Natural killer cell (primary cell): ENCODE data around the gene DDAH1. TPM values are rescaled to one million over a fixed set of nuclear protein-coding genes. Genes with fewer than 3 reads are reported as not detected.

Source experiments
- ATAC-seq, 3 donors: fragments of 150-1000 bp in 2 of 3; fragments of 200-7000 bp in 1 of 3; cut with Tn5 transposase; 1 replicate in 1 of 3; 2 replicates in 2 of 3; pipeline ENCODE4 v1.10.0; 2021; ENCODE audit warnings: mild to moderate bottlenecking in 2 of 3, moderate library complexity in 2 of 3
- DNase-seq, 2 donors: peaks; one replicate each; pipeline versions ENCODE4 v3.0.0 to v3.0.0-alpha.2; 2013 to 2021; ENCODE audit warnings: mixed read lengths in 1 of 2
- H3K27ac ChIP-seq: one replicate; pipeline ENCODE4 v1.5.1; 2013; ENCODE audit warnings: mild to moderate bottlenecking, low read length
- H3K27me3 ChIP-seq: one replicate; pipeline ENCODE4 v1.6.1; 2013; ENCODE audit warnings: low read length; ENCODE audit not compliant: control insufficient read depth, insufficient read depth
- H3K36me3 ChIP-seq: one replicate; pipeline ENCODE4 v1.6.1; 2013; ENCODE audit warnings: low read length; ENCODE audit not compliant: control insufficient read depth, insufficient read depth
- H3K4me1 ChIP-seq: one replicate; pipeline ENCODE4 v1.6.1; 2013; ENCODE audit warnings: low read length; ENCODE audit not compliant: control insufficient read depth, insufficient read depth
- H3K4me3 ChIP-seq: one replicate; pipeline ENCODE4 v1.5.1; 2013; ENCODE audit warnings: low read length
- H3K9me3 ChIP-seq: one replicate; pipeline ENCODE4 v1.6.1; 2013; ENCODE audit warnings: low read length; ENCODE audit not compliant: control insufficient read depth, insufficient read depth
- H3K27ac Mint-ChIP-seq, 2 donors: one replicate each; pipeline ENCODE4 v1.8.0; 2022; ENCODE audit warnings: mild to moderate bottlenecking in 2 of 2, mixed read lengths in 2 of 2, moderate library complexity in 1 of 2
- H3K27me3 Mint-ChIP-seq, 2 donors: one replicate each; pipeline ENCODE4 v1.8.0; 2022; ENCODE audit warnings: low read depth in 2 of 2, mixed read lengths in 2 of 2
- H3K36me3 Mint-ChIP-seq: one replicate; pipeline ENCODE4 v1.8.0; 2022; ENCODE audit warnings: mixed read lengths
- H3K4me1 Mint-ChIP-seq, 2 donors: one replicate each; pipeline ENCODE4 v1.8.0; 2022; ENCODE audit warnings: mixed read lengths in 2 of 2
- H3K4me3 Mint-ChIP-seq: one replicate; pipeline ENCODE4 v1.8.0; 2022; ENCODE audit warnings: mild to moderate bottlenecking, moderate library complexity, mixed read lengths
- H3K9me3 Mint-ChIP-seq, 2 donors: one replicate each; pipeline ENCODE4 v1.8.0; 2022; ENCODE audit warnings: mixed read lengths in 2 of 2
- WGBS: methylation state at CpG from one replicate; pipeline ENCODE4 v1.1.7; 2013; ENCODE audit warnings: missing lambda C conversion rate; ENCODE audit not compliant: insufficient coverage; 5-methylcytosine and 5-hydroxymethylcytosine counted together
- intact Hi-C: fragments of 100-400 bp; cut with micrococcal nuclease; formaldehyde crosslinking; loops from one replicate; pipeline ENCODE4 v1.14.2; 2022
- total RNA-seq, 4 donors: library from RNA; stranded (reverse); fragments of 120-200 nt in 1 of 4; gene quantifications; one replicate each; pipeline versions ENCODE4 v1.2.3 to v1.2.4, GENCODE V29; 2013 to 2022
- TF ChIP-seq, protein P1 (sequence below): fragments of 200-600 bp; IDR thresholded peaks from one replicate; pipeline ENCODE4 v1.8.0; 2022; ENCODE audit warnings: antibody characterized with exemption

The DDAH1 gene
- total RNA-seq, 3 donors from 2014 or later (not counting 1 experiment from before 2014, with no cell fraction given), result 0.07 to 0.20 TPM; not detected in 1

DNA sequence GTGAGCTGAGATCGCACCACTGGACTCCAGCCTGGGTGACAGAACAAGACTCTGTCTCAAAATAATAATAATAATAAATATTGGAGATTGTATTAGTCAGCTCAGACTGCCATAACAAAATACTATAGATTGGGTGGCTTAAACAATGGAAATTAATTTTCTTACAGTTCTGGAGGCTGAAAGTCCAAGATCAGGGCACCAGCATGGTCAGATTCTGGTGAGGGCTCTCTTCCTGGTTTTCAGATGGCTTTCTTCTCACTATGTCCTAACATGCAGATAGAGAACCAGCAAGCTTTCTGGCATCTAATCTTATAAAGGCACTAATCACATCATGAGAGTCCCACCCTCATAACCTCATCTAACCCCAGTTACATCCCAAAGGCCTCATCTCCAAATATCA is 23.2 kb upstream of the DDAH1 start:
- no peaks in the 10 kb centered on the region for H3K36me3 Mint-ChIP-seq
- no peak overlapping the region for H3K27ac Mint-ChIP-seq
- DNase-seq (no peak), ATAC-seq (no peak)
- intact Hi-C loops, result no loop called here
- peaks cover 0 to 8% of the 10 kb centered on the region in 2 donors for H3K27me3 Mint-ChIP-seq
- H3K4me3 ChIP-seq, result no peak overlapping the region
- H3K4me1 Mint-ChIP-seq, result no peaks in the 10 kb centered on the region
- H3K36me3 ChIP-seq, result no peaks in the 10 kb centered on the region
- no CpG with 5 or more reads among the region's 1 CpG for WGBS
- peaks cover 2 to 4% of the 10 kb centered on the region in 2 donors for H3K9me3 Mint-ChIP-seq
- TF ChIP-seq, protein P1, sequence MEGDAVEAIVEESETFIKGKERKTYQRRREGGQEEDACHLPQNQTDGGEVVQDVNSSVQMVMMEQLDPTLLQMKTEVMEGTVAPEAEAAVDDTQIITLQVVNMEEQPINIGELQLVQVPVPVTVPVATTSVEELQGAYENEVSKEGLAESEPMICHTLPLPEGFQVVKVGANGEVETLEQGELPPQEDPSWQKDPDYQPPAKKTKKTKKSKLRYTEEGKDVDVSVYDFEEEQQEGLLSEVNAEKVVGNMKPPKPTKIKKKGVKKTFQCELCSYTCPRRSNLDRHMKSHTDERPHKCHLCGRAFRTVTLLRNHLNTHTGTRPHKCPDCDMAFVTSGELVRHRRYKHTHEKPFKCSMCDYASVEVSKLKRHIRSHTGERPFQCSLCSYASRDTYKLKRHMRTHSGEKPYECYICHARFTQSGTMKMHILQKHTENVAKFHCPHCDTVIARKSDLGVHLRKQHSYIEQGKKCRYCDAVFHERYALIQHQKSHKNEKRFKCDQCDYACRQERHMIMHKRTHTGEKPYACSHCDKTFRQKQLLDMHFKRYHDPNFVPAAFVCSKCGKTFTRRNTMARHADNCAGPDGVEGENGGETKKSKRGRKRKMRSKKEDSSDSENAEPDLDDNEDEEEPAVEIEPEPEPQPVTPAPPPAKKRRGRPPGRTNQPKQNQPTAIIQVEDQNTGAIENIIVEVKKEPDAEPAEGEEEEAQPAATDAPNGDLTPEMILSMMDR, result no peak
- H3K27ac ChIP-seq, result no peak overlapping the region
- no peaks in the 10 kb centered on the region for H3K9me3 ChIP-seq
- H3K4me1 ChIP-seq, result no peaks in the 10 kb centered on the region
- H3K27me3 ChIP-seq, result peaks cover 2% of the 10 kb centered on the region
- H3K4me3 Mint-ChIP-seq, result no peak overlapping the region

DNA sequence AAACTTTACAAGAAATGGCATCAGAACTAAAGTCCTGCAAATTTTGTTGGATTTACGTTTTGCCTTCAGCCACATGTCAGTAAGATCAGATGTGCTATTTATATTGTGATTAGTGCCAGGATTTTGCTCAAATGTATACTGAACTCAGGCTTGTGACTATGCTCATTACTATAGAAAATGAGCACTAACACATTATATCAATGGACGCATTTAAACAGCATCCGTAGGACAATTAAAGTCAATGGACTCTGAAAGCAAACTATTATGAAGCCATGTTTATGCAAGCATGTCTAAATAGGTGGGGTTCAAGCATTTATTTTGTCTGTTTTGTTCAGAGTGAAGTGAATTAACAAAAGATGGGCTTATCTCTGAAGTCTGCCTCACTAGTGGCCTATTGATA is 20.6 kb upstream of the DDAH1 start:
- H3K4me3 Mint-ChIP-seq, result no peak overlapping the region
- intact Hi-C loops, result no loop called here
- Histone ChIP-seq H3K4me3 (no peak overlapping the region), H3K27ac (no peak overlapping the region), H3K36me3 (no peaks in the 10 kb centered on the region), H3K4me1 (no peaks in the 10 kb centered on the region), H3K9me3 (no peaks in the 10 kb centered on the region), H3K27me3 (peaks cover 2% of the 10 kb centered on the region)
- no peak overlapping the region for H3K27ac Mint-ChIP-seq
- TF ChIP-seq, protein P1, result no peak
- DNase-seq (no peak), ATAC-seq (no peak)
- 86% methylated on average over 3 of the region's 3 CpGs for WGBS
- H3K4me1 Mint-ChIP-seq, result no peaks in the 10 kb centered on the region
- H3K27me3 Mint-ChIP-seq, result peaks cover 0 to 8% of the 10 kb centered on the region in 2 donors
- H3K36me3 Mint-ChIP-seq, result no peaks in the 10 kb centered on the region
- H3K9me3 Mint-ChIP-seq, result peaks cover 2 to 4% of the 10 kb centered on the region in 2 donors

DNA sequence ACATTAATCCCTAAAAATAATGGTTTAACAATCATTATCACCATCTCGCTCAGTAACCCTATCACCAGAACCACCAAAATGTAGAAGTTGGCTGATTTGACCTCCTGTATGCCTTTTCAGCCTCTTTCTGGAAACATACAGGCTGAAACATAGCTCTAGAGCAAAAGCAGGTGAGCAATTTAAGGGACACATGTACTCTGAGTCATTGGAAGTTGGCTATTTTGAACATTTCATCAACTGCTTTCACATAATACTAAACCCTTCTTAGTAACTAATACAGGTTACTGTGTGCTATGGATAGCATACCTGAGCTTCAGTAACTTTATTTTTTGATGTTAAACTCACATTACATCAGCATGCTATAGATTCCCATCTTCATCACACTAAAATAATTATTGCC is 19.8 kb upstream of the DDAH1 start:
- no peaks in the 10 kb centered on the region for H3K4me1 Mint-ChIP-seq
- TF ChIP-seq, protein P1, result no peak
- H3K27ac Mint-ChIP-seq, result no peak overlapping the region
- Histone ChIP-seq H3K4me1 (no peaks in the 10 kb centered on the region), H3K27me3 (peaks cover 2% of the 10 kb centered on the region), H3K4me3 (no peak overlapping the region), H3K36me3 (no peaks in the 10 kb centered on the region), H3K9me3 (no peaks in the 10 kb centered on the region), H3K27ac (no peak overlapping the region)
- 90% methylated on average over 1 of the region's 1 CpG for WGBS
- H3K4me3 Mint-ChIP-seq, result no peak overlapping the region
- H3K9me3 Mint-ChIP-seq, result peaks cover 2% of the 10 kb centered on the region in 2 donors
- ATAC-seq, result no peak
- H3K27me3 Mint-ChIP-seq, result peaks cover 0 to 8% of the 10 kb centered on the region in 2 donors
- intact Hi-C loops, result no loop called here
- DNase-seq, result no peak
- no peaks in the 10 kb centered on the region for H3K36me3 Mint-ChIP-seq

DNA sequence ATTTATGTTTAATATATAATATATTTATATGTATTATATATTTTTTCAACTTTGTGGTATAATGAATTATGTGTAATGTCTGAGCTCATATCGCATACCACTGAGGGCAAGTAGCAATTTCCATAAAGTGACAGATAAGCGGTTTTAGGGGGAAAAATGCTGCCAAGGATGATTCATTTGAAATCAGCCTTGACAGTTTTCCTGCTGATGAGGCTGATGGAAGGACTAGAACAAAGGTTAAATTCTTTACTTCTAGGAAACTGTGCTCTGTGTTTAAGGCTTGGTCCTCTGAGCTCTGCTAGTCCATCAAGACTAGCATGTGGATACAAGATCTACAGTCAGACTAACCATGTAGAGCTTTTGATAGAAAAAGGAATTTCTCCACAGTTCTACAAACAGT is 19.3 kb upstream of the DDAH1 start:
- no peaks in the 10 kb centered on the region for H3K9me3 ChIP-seq
- TF ChIP-seq, protein P1, result no peak
- no peak overlapping the region for H3K4me3 ChIP-seq
- H3K36me3 ChIP-seq, result no peaks in the 10 kb centered on the region
- Mint-ChIP-seq H3K36me3 (no peaks in the 10 kb centered on the region), H3K27ac (no peak overlapping the region), H3K27me3 (peaks cover 0 to 4% of the 10 kb centered on the region in 2 donors), H3K4me3 (no peak overlapping the region), H3K4me1 (no peaks in the 10 kb centered on the region), H3K9me3 (peaks cover 0 to under 1% of the 10 kb centered on the region in 2 donors)
- intact Hi-C loops, result no loop called here
- peaks cover 2% of the 10 kb centered on the region for H3K27me3 ChIP-seq
- H3K4me1 ChIP-seq, result no peaks in the 10 kb centered on the region
- WGBS, result 95% methylated on average over 2 of the region's 2 CpGs
- ATAC-seq (no peak), DNase-seq (no peak)
- H3K27ac ChIP-seq, result no peak overlapping the region
